Measurements from ENCODE around the gene FAM107A. TPM values are rescaled to one million over a fixed set of nuclear protein-coding genes. Genes with fewer than 3 reads are reported as not detected.

The FAM107A gene
- total and polyA plus RNA-seq, 2 of the 13 experiments (the other 11 are each of a cell fraction or from before 2014, with no cell fraction given), result not detected

DNA sequence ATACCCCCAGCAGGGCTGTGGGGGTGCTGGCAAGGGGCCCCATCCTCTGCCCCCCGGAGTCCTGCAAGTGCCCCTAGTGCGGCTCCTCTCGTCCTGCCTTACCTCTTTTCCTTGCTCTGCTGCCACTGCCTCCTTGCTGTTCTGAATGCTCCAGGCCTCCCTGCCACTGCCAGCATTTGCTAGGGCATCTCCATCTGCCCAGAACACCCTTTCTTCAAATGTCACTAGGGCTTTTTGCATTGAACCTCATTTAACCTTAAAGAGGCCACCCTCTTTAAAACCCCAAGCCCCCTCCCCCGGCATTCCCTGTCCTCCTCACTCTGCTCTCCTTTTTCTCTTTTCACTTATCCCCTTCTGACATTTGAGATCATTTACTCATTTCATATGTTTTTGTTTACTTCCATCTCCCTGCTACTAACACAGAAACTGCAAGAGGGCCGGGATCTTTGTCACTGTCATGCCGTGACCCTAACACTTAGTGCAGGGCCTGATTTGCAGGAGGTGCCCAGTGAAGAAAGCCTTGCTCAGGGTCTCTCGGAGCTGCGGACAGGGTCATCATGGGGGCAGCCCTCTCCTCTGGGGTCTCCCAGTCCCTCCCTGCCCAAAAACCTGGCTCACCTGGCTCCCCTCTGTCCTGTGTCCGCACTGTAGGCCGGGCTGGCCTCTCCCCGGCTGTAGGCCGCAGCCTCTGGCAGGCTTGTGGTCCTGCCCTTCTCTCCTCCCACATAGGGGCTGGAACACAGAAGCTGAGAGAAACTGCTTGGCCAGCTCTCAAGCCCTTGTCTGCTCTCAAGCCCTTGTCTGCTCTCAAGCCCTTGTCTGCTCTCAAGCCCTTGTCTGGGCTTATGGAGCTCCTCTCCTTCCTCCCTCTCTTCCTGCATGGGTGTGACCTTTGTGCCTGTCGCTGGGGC is 40.4 kb downstream of the FAM107A start, which contains the start of gene ACOX2 (continued):
- TF ChIP-seq SRSF4 (IDR thresholded peaks at IDR 0.05; ENCODE audit: low read depth, low read length, poor library complexity, severe bottlenecking) (no peak), HNRNPH1 (optimal IDR thresholded peaks at IDR 0.05; ENCODE audit: low read depth, low read length) (no peak), RFX5 (IDR thresholded peaks at IDR 0.05; ENCODE audit: low read depth, low read length) (no peak), ZNF678 (CRISPR knock-in tag; IDR thresholded peaks at IDR 0.05) (peak; percentile 60; the same call in 1 of the 2 replicates), MEIS1 (CRISPR knock-in tag; IDR thresholded peaks at IDR 0.05; ENCODE audit: borderline replicate concordance) (no peak; the same call in 1 of the 2 replicates), GPN1 (CRISPR knock-in tag; IDR thresholded peaks at IDR 0.05; ENCODE audit: borderline replicate concordance) (no peak), SIN3A (IDR thresholded peaks at IDR 0.05; ENCODE audit: borderline replicate concordance, low read depth, low read length) (0 out of 2 replicates have a peak, but pooled peaks have one; percentile 37), WIZ (CRISPR knock-in tag; IDR thresholded peaks at IDR 0.05) (no peak), ZNF12 (CRISPR knock-in tag; IDR thresholded peaks at IDR 0.05) (no peak), ZFAT (CRISPR knock-in tag; conservative IDR thresholded peaks at IDR 0.05) (no peak), HOXD1 (CRISPR knock-in tag; IDR thresholded peaks at IDR 0.05) (no peak)
- TF ChIP-seq, protein P1, sequence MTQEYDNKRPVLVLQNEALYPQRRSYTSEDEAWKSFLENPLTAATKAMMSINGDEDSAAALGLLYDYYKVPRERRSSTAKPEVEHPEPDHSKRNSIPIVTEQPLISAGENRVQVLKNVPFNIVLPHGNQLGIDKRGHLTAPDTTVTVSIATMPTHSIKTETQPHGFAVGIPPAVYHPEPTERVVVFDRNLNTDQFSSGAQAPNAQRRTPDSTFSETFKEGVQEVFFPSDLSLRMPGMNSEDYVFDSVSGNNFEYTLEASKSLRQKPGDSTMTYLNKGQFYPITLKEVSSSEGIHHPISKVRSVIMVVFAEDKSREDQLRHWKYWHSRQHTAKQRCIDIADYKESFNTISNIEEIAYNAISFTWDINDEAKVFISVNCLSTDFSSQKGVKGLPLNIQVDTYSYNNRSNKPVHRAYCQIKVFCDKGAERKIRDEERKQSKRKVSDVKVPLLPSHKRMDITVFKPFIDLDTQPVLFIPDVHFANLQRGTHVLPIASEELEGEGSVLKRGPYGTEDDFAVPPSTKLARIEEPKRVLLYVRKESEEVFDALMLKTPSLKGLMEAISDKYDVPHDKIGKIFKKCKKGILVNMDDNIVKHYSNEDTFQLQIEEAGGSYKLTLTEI (CRISPR knock-in tag; conservative IDR thresholded peaks at IDR 0.05), result no peak
- TF ChIP-seq, protein P2, sequence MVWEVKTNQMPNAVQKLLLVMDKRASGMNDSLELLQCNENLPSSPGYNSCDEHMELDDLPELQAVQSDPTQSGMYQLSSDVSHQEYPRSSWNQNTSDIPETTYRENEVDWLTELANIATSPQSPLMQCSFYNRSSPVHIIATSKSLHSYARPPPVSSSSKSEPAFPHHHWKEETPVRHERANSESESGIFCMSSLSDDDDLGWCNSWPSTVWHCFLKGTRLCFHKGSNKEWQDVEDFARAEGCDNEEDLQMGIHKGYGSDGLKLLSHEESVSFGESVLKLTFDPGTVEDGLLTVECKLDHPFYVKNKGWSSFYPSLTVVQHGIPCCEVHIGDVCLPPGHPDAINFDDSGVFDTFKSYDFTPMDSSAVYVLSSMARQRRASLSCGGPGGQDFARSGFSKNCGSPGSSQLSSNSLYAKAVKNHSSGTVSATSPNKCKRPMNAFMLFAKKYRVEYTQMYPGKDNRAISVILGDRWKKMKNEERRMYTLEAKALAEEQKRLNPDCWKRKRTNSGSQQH (CRISPR knock-in tag; IDR thresholded peaks at IDR 0.05; ENCODE audit: low read depth), result 0 out of 2 replicates have a peak, but pooled peaks have one; percentile 31
- TF ChIP-seq, protein P3, sequence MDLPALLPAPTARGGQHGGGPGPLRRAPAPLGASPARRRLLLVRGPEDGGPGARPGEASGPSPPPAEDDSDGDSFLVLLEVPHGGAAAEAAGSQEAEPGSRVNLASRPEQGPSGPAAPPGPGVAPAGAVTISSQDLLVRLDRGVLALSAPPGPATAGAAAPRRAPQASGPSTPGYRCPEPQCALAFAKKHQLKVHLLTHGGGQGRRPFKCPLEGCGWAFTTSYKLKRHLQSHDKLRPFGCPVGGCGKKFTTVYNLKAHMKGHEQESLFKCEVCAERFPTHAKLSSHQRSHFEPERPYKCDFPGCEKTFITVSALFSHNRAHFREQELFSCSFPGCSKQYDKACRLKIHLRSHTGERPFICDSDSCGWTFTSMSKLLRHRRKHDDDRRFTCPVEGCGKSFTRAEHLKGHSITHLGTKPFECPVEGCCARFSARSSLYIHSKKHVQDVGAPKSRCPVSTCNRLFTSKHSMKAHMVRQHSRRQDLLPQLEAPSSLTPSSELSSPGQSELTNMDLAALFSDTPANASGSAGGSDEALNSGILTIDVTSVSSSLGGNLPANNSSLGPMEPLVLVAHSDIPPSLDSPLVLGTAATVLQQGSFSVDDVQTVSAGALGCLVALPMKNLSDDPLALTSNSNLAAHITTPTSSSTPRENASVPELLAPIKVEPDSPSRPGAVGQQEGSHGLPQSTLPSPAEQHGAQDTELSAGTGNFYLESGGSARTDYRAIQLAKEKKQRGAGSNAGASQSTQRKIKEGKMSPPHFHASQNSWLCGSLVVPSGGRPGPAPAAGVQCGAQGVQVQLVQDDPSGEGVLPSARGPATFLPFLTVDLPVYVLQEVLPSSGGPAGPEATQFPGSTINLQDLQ (CRISPR knock-in tag; IDR thresholded peaks at IDR 0.05), result no peak
- TF ChIP-seq, protein P4, sequence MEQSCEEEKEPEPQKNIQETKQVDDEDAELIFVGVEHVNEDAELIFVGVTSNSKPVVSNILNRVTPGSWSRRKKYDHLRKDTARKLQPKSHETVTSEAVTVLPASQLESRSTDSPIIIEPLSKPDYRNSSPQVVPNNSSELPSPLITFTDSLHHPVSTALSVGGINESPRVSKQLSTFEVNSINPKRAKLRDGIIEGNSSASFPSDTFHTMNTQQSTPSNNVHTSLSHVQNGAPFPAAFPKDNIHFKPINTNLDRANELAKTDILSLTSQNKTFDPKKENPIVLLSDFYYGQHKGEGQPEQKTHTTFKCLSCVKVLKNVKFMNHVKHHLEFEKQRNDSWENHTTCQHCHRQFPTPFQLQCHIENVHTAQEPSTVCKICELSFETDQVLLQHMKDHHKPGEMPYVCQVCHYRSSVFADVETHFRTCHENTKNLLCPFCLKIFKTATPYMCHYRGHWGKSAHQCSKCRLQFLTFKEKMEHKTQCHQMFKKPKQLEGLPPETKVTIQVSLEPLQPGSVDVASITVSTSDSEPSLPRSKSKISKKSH (CRISPR knock-in tag; IDR thresholded peaks at IDR 0.05; ENCODE audit: borderline replicate concordance), result peak; percentile 86; the same call in 1 of the 2 replicates
- TF ChIP-seq, protein P5, sequence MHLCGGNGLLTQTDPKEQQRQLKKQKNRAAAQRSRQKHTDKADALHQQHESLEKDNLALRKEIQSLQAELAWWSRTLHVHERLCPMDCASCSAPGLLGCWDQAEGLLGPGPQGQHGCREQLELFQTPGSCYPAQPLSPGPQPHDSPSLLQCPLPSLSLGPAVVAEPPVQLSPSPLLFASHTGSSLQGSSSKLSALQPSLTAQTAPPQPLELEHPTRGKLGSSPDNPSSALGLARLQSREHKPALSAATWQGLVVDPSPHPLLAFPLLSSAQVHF (CRISPR knock-in tag; IDR thresholded peaks at IDR 0.05), result no peak
- TF ChIP-seq, protein P6, sequence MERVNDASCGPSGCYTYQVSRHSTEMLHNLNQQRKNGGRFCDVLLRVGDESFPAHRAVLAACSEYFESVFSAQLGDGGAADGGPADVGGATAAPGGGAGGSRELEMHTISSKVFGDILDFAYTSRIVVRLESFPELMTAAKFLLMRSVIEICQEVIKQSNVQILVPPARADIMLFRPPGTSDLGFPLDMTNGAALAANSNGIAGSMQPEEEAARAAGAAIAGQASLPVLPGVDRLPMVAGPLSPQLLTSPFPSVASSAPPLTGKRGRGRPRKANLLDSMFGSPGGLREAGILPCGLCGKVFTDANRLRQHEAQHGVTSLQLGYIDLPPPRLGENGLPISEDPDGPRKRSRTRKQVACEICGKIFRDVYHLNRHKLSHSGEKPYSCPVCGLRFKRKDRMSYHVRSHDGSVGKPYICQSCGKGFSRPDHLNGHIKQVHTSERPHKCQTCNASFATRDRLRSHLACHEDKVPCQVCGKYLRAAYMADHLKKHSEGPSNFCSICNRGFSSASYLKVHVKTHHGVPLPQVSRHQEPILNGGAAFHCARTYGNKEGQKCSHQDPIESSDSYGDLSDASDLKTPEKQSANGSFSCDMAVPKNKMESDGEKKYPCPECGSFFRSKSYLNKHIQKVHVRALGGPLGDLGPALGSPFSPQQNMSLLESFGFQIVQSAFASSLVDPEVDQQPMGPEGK (CRISPR knock-in tag; IDR thresholded peaks at IDR 0.05), result no peak

Data from HepG2 (cell line).